Neural crest cell (in vitro differentiated cells): Measurements from ENCODE around the gene EML5. TPM values are rescaled to one million over a fixed set of nuclear protein-coding genes. Genes with fewer than 3 reads are reported as not detected.

Experiments
- DNase-seq: peaks from one replicate; pipeline ENCODE4 v3.0.0; 2021; ENCODE audit warnings: low read depth, mixed read lengths, low spot score
- H3K27ac Mint-ChIP-seq: one replicate; pipeline ENCODE4 v1.8.0; 2021; ENCODE audit warnings: mild to moderate bottlenecking, mixed read lengths; ENCODE audit not compliant: unreplicated experiment
- H3K27me3 Mint-ChIP-seq: 2 replicates; pipeline ENCODE4 v1.8.0; 2021; ENCODE audit warnings: low read depth, mild to moderate bottlenecking, mixed read lengths
- H3K36me3 Mint-ChIP-seq: 2 replicates; pipeline ENCODE4 v1.8.0; 2021; ENCODE audit warnings: low read depth, mild to moderate bottlenecking, mixed read lengths
- H3K4me1 Mint-ChIP-seq: 2 replicates; pipeline ENCODE4 v1.8.0; 2021; ENCODE audit warnings: mixed read lengths
- H3K4me3 Mint-ChIP-seq: one replicate; pipeline ENCODE4 v1.8.0; 2021; ENCODE audit warnings: mild to moderate bottlenecking, mixed read lengths
- H3K9me3 Mint-ChIP-seq: 2 replicates; pipeline ENCODE4 v1.8.0; 2021; ENCODE audit warnings: mixed read lengths
- CTCF ChIP-seq: fragments of 200-600 bp; sonication (generic); conservative IDR thresholded peaks from 2 replicates; pipeline ENCODE4 v1.5.0; 2021; ENCODE audit warnings: antibody characterized with exemption, mild to moderate bottlenecking
- total RNA-seq: library from RNA; stranded (reverse); gene quantifications from 2 replicates; pipeline ENCODE4 v1.2.1, GENCODE V29; 2021

The EML5 gene
- total RNA-seq, 1 donor from 2014 or later, result 1.3 TPM

DNA sequence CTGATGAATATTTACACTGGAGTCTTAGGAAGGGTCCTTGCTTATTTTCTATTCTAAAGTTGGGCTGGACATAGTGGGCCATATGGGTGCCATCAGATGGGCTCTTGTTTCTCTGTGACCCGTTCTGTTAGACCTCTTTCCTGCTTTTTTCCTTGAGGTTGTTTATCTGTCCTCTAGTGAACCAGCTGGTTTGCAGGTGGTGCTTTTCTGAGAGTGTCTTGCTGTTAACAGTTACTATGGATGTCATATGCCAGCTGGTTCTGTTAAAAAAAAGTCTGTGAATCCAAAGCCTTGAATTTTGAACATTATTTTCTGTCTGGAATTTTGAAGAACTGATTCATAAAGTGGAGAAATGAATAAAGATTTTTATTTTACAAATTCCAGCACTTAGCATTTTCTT is 200.7 kb downstream of the EML5 start:
- Mint-ChIP-seq H3K27ac (no peak overlapping the region), H3K9me3 (no peaks in the 10 kb centered on the region), H3K27me3 (no peaks in the 10 kb centered on the region), H3K36me3 (peaks cover 19% of the 10 kb centered on the region), H3K4me1 (no peaks in the 10 kb centered on the region), H3K4me3 (no peak overlapping the region)
- no peak for DNase-seq
- no peak for TF ChIP-seq CTCF

GRCh38 chr14:88590173-88590572 is 202.6 kb downstream of the EML5 start:
- Mint-ChIP-seq H3K4me3 (no peak overlapping the region), H3K4me1 (no peaks in the 10 kb centered on the region), H3K27ac (peak overlapping the region; percentile 47), H3K27me3 (no peaks in the 10 kb centered on the region), H3K9me3 (no peaks in the 10 kb centered on the region), H3K36me3 (peaks cover 19% of the 10 kb centered on the region)
- no peak for TF ChIP-seq CTCF
- DNase-seq, result no peak

DNA sequence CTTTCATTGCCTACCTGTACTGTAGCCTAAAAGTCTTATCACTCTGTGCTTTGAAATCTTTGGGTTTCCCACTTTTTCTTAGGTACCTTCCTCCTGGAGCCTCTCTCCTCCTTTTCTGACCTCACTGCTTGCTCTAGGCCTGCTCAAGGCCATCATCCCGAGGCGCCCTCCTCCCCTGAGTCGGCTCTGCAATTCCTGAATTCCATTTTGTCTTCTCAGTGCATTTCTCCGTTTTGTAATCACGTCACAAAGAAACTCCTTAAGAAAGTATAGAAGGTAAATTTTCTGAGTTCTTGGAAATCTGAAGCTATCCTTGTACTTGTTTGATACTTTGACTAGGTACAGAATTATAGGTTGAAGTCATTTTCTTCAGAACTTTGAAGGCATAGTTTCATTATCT is 204.7 kb downstream of the EML5 start:
- no peak for DNase-seq
- peaks cover 19% of the 10 kb centered on the region for H3K36me3 Mint-ChIP-seq
- no peak for TF ChIP-seq CTCF
- H3K27me3 Mint-ChIP-seq, result no peaks in the 10 kb centered on the region
- H3K4me3 Mint-ChIP-seq, result no peak overlapping the region
- H3K27ac Mint-ChIP-seq, result no peak overlapping the region
- H3K9me3 Mint-ChIP-seq, result no peaks in the 10 kb centered on the region
- H3K4me1 Mint-ChIP-seq, result no peaks in the 10 kb centered on the region

DNA sequence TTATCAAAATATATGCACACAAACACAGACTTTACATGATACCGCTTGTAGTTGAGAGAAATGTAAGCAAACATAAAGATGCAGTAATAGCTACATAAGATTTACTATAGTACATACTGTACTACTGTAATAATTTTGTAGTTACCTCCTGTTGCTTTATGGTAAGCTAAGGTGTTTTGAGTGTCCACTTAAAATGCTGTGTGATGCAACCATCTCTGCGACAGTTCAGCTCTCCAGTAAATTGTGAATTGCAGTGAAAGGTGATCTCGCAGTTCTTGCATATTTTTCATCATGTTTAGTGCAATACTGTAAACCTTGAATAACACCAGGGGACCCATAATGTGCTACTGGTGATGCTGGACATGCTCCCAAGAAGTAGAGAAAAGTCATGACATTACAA is 208.3 kb downstream of the EML5 start:
- H3K4me3 Mint-ChIP-seq, result no peak overlapping the region
- DNase-seq, result no peak
- no peaks in the 10 kb centered on the region for H3K4me1 Mint-ChIP-seq
- no peaks in the 10 kb centered on the region for H3K27me3 Mint-ChIP-seq
- H3K27ac Mint-ChIP-seq, result no peak overlapping the region
- no peaks in the 10 kb centered on the region for H3K9me3 Mint-ChIP-seq
- H3K36me3 Mint-ChIP-seq, result peaks cover 15% of the 10 kb centered on the region
- TF ChIP-seq CTCF, result no peak

DNA sequence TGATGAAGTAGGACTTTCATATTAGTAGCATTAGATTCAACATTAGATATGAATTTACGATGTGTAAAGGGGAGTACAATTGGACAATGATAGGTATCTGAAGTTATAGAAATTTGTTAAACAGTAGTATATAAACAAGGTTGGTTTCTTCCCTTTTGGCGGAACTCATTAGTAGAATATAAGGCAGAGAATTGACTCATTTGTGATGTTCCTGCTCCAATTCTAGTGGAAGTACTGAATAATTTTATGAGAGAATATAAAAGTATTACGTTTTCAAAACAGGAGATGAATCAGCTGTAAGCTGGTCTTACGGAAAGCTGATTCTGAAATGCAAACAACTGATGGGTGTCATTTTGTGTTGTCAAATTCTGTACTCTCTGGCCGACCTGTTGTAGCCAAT is 216.5 kb downstream of the EML5 start:
- H3K9me3 Mint-ChIP-seq, result no peaks in the 10 kb centered on the region
- DNase-seq, result no peak
- no peak for TF ChIP-seq CTCF
- no peaks in the 10 kb centered on the region for H3K4me1 Mint-ChIP-seq
- peaks cover 26% of the 10 kb centered on the region for H3K36me3 Mint-ChIP-seq
- no peak overlapping the region for H3K27ac Mint-ChIP-seq
- no peaks in the 10 kb centered on the region for H3K27me3 Mint-ChIP-seq
- H3K4me3 Mint-ChIP-seq, result no peak overlapping the region

DNA sequence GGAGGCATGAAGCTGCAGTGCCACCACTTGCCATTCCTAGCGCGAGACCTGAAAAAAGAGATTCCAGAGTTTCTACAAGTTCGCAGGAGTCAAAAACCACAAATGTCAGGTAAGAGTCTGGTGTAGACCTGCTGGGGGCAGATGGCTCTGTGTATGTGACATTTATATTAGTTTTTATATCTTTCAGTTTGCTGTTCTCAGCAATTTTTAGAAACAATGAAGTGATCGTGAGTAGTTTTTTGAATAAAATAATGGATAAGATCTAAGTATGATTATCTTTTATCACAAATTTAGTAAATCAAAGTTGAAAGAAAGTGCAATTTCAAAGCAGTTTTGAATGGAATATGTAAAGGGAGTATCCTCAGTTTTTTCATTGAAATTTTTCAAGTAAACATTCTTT is 220.6 kb downstream of the EML5 start:
- Mint-ChIP-seq H3K27me3 (no peaks in the 10 kb centered on the region), H3K4me1 (no peaks in the 10 kb centered on the region), H3K36me3 (peaks cover 17% of the 10 kb centered on the region)

More for the DNA sequence above, 220.6 kb downstream of the EML5 start:
- no peak overlapping the region for H3K4me3 Mint-ChIP-seq
- no peak for TF ChIP-seq CTCF
- no peak for DNase-seq
- no peaks in the 10 kb centered on the region for H3K9me3 Mint-ChIP-seq
- no peak overlapping the region for H3K27ac Mint-ChIP-seq
